KMS-11 (cell line): ENCODE data around the gene LOXHD1.

Experiments
- H2AFZ ChIP-seq: fragments of 200-600 bp; sonication (generic); 2 replicates; pipeline ENCODE4 v1.6.1; 2016; ENCODE audit warnings: antibody characterized with exemption, mixed run types, low read depth
- H3K27ac ChIP-seq: fragments of 200-600 bp; sonication (generic); 2 replicates; pipeline ENCODE4 v1.6.1; 2016; ENCODE audit warnings: mild to moderate bottlenecking, mixed run types
- H3K27me3 ChIP-seq: fragments of 200-600 bp; sonication (generic); 2 replicates; pipeline ENCODE4 v1.6.1; 2017; ENCODE audit warnings: mild to moderate bottlenecking, low read depth, mixed run types, moderate library complexity; ENCODE audit not compliant: insufficient read depth
- H3K36me3 ChIP-seq: fragments of 200-600 bp; sonication (generic); 2 replicates; pipeline ENCODE4 v1.6.1; 2017; ENCODE audit warnings: mild to moderate bottlenecking, mixed run types; ENCODE audit not compliant: insufficient read depth
- H3K4me1 ChIP-seq: fragments of 200-600 bp; sonication (generic); 2 replicates; pipeline ENCODE4 v1.6.1; 2016; ENCODE audit warnings: mild to moderate bottlenecking, low read depth, mixed run types; ENCODE audit not compliant: poor library complexity, severe bottlenecking
- H3K4me2 ChIP-seq: fragments of 200-600 bp; sonication (generic); 2 replicates; pipeline ENCODE4 v1.7.0; 2016; ENCODE audit warnings: mild to moderate bottlenecking, mixed run types
- H3K4me3 ChIP-seq: fragments of 200-600 bp; sonication (generic); IDR thresholded peaks from 2 replicates; pipeline ENCODE4 v1.6.1; 2017; ENCODE audit warnings: low read depth, low read length, mixed read lengths; ENCODE audit not compliant: insufficient read depth
- H3K79me2 ChIP-seq: fragments of 200-600 bp; sonication (generic); 2 replicates; pipeline ENCODE4 v1.6.1; 2016; ENCODE audit warnings: low read depth, mixed run types; ENCODE audit not compliant: insufficient read depth
- H3K9ac ChIP-seq: fragments of 200-600 bp; sonication (generic); 2 replicates; pipeline ENCODE4 v1.6.1; 2016; ENCODE audit warnings: mild to moderate bottlenecking, mixed run types
- H4K20me1 ChIP-seq: fragments of 200-600 bp; sonication (generic); 2 replicates; pipeline ENCODE4 v1.6.1; 2016; ENCODE audit warnings: mild to moderate bottlenecking, mixed run types; ENCODE audit not compliant: insufficient read depth
- CTCF ChIP-seq: fragments of 200-600 bp; sonication (generic); conservative IDR thresholded peaks from 2 replicates; pipeline ENCODE4 v1.6.1; 2017; ENCODE audit warnings: low read depth, mild to moderate bottlenecking, antibody characterized with exemption, low read length, moderate library complexity, mixed read lengths

LOXHD1 gene

GRCh38 chr18:46650681-46651080 is 6.3 kb downstream of the LOXHD1 start:
- H3K9ac ChIP-seq: no peak overlapping the region
- no peak for TF ChIP-seq CTCF
- no peak overlapping the region for H2AFZ ChIP-seq
- H3K4me2 ChIP-seq: no peak overlapping the region
- no peaks in the 10 kb centered on the region for H3K36me3 ChIP-seq
- H3K79me2 ChIP-seq: no peaks in the 10 kb centered on the region
- H4K20me1 ChIP-seq: no peaks in the 10 kb centered on the region
- H3K4me3 ChIP-seq: no peak overlapping the region
- H3K27ac ChIP-seq: no peak overlapping the region
- H3K27me3 ChIP-seq: no peaks in the 10 kb centered on the region
- no peaks in the 10 kb centered on the region for H3K4me1 ChIP-seq

DNA sequence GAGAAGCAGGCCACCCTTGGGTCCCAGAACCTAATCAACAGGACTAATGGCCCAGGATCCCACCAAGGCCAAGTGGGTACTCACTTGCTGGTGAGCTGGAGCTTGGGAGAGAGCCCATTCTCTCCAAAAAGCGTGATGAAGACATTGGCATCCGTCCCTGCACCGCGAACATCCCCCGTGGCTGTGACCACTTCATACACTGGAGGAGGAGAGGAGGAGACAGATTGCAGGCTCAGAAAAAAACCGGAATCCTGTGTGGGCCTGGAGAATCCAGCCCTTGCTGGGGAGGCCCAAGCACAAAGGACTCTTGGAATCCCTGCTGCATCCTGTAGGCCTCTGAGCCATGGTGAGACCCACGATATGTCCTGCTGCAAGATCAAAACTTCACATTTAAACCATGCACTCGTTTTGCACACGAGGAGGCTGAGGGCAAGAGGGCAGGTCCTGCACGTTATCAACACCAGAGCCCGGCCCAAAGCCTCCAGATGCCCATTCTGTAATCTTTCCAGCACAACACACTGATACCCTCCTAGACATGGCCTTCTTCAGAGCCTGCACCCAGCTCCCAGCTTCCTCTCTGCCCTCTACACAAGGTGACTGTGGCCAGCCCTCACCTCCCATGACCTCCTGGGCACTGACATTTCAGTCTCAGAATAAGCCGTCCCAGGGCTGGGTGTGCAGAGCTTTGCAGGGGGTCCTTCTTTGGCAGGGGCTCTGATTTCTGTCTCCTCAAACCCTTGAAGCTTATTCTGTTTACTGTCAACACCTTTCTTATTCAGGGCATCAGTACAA is 7.8 kb downstream of the LOXHD1 start:
- Histone ChIP-seq H2AFZ (no peak overlapping the region), H3K4me1 (no peaks in the 10 kb centered on the region), H3K9ac (no peak overlapping the region), H3K27ac (no peak overlapping the region), H3K4me2 (no peak overlapping the region), H3K27me3 (no peaks in the 10 kb centered on the region), H3K4me3 (no peak overlapping the region), H3K79me2 (no peaks in the 10 kb centered on the region), H3K36me3 (no peaks in the 10 kb centered on the region), H4K20me1 (no peaks in the 10 kb centered on the region)
- TF ChIP-seq CTCF: no peak

- no peaks in the 10 kb centered on the region for H4K20me1 ChIP-seq
- no peak overlapping the region for H2AFZ ChIP-seq
- TF ChIP-seq CTCF: no peak
- H3K27ac ChIP-seq: no peak overlapping the region
- H3K4me3 ChIP-seq: no peak overlapping the region
- no peaks in the 10 kb centered on the region for H3K4me1 ChIP-seq
- no peaks in the 10 kb centered on the region for H3K36me3 ChIP-seq
- H3K79me2 ChIP-seq: no peaks in the 10 kb centered on the region
- no peaks in the 10 kb centered on the region for H3K27me3 ChIP-seq
- H3K4me2 ChIP-seq: no peak overlapping the region
- no peak overlapping the region for H3K9ac ChIP-seq
Observed at GRCh38 chr18:46646468-46646867, 10.6 kb downstream of the LOXHD1 start.

DNA sequence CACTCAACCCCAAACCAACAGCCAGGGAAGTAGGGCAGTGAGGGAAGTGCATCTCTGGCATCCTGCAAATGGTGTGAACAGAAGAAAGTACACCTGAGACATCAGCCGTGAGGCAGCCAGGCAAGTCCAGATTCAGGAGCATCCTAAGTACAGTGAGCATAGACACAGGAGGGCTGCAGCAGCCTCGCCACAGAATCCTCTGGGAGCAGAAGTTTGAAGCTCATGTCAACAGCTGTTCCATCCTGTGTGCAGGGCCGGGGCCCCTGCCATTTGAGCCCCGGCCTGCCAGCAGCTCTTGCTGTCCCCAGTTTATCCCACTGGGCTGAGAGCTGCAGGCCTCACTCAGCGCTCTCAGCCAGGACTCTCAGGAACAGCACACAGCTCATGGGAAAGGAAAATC is 14.5 kb downstream of the LOXHD1 start:
- no peak overlapping the region for H3K4me2 ChIP-seq
- H2AFZ ChIP-seq: no peak overlapping the region
- H3K27me3 ChIP-seq: no peaks in the 10 kb centered on the region
- no peak overlapping the region for H3K4me3 ChIP-seq
- no peaks in the 10 kb centered on the region for H3K4me1 ChIP-seq
- no peak for TF ChIP-seq CTCF
- H3K27ac ChIP-seq: no peak overlapping the region
- no peaks in the 10 kb centered on the region for H4K20me1 ChIP-seq
- no peaks in the 10 kb centered on the region for H3K79me2 ChIP-seq
- H3K36me3 ChIP-seq: no peaks in the 10 kb centered on the region
- no peak overlapping the region for H3K9ac ChIP-seq
